Measurements from ENCODE around the gene MSANTD3. TPM values are rescaled to one million over a fixed set of nuclear protein-coding genes. Genes with fewer than 3 reads are reported as not detected.
A peak's percentile ranks its signal among the peaks of the same experiment; 100 is the strongest.

MSANTD3 gene
- total and polyA plus RNA-seq, 9 of the 15 experiments (the other 6 are each of a cell fraction or from before 2014, with no cell fraction given), result 9.4 to 28.7 (median 22.3) TPM

DNA sequence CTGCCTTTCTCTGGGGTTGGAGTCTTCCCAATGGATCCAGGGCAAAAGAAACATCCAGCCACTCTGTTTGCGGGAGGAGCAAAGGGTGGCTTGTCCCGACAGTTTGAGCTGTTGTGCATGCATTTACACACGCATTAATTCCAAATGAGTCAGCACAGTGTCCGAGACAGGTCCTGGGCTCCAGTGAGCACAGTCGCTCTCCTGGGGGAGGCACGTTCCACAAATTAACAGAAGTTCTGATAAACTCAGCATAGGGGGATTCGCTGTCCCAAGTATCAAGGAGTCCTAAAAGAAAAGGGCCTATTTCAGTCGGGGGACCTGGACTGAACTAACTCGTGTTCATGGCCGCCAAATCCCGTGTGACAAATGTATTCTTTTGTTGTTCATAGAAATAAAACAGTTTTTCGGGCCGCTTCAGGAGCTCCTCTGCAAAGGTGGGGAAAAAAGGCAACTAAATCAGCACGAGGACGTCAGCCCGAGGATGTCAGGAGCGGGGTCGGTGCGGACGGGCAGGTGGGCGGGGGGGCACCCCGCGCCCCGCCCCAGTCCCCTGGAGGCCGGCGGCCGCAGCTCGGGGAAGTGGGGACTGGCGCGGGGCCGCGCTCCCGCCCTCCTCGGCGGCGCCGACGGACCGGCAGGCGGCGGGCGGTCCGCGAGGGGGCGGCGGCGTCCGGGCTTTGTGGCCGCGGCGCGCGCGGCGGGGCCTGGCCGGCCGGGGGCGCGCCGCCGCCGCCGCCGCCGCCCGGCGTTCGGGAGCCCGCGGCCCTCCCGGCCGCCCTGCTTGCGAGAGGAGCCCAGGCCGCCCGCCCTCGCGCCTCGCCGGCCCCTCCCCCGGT lies at the start of gene MSANTD3 (continued):
- TF ChIP-seq C11orf30 (IDR thresholded peaks at IDR 0.05; ENCODE audit: low read depth) (peak; percentile 91), ZNF384 (IDR thresholded peaks at IDR 0.05; ENCODE audit: low read depth, low read length) (0 out of 2 replicates have a peak, but pooled peaks have one; percentile 3), ZBED1 (IDR thresholded peaks at IDR 0.05) (no peak), MAZ (CRISPR knock-in tag; conservative IDR thresholded peaks at IDR 0.05 in 1 of 2, IDR thresholded peaks at IDR 0.05 in 1 of 2) (peak in 1 of 2 experiments; percentile 54; a peak in 1 of 4 replicates), ZNF76 (CRISPR knock-in tag; IDR thresholded peaks at IDR 0.05; ENCODE audit: borderline replicate concordance) (0 out of 2 replicates have a peak, but pooled peaks have one; percentile 53), SNRNP70 (optimal IDR thresholded peaks at IDR 0.05; ENCODE audit: low read depth, low read length) (no peak), ZNF143 (CRISPR knock-in tag; IDR thresholded peaks at IDR 0.05) (no peak), HNRNPLL (IDR thresholded peaks at IDR 0.05; ENCODE audit: low read depth, low read length, poor library complexity, severe bottlenecking) (no peak), NFRKB (IDR thresholded peaks at IDR 0.05; ENCODE audit: low read depth) (peak; percentile 72), NCOA2 (IDR thresholded peaks at IDR 0.05; ENCODE audit: partially characterized antibody in 2 of 2) (no peak)
- TF ChIP-seq, protein P1, sequence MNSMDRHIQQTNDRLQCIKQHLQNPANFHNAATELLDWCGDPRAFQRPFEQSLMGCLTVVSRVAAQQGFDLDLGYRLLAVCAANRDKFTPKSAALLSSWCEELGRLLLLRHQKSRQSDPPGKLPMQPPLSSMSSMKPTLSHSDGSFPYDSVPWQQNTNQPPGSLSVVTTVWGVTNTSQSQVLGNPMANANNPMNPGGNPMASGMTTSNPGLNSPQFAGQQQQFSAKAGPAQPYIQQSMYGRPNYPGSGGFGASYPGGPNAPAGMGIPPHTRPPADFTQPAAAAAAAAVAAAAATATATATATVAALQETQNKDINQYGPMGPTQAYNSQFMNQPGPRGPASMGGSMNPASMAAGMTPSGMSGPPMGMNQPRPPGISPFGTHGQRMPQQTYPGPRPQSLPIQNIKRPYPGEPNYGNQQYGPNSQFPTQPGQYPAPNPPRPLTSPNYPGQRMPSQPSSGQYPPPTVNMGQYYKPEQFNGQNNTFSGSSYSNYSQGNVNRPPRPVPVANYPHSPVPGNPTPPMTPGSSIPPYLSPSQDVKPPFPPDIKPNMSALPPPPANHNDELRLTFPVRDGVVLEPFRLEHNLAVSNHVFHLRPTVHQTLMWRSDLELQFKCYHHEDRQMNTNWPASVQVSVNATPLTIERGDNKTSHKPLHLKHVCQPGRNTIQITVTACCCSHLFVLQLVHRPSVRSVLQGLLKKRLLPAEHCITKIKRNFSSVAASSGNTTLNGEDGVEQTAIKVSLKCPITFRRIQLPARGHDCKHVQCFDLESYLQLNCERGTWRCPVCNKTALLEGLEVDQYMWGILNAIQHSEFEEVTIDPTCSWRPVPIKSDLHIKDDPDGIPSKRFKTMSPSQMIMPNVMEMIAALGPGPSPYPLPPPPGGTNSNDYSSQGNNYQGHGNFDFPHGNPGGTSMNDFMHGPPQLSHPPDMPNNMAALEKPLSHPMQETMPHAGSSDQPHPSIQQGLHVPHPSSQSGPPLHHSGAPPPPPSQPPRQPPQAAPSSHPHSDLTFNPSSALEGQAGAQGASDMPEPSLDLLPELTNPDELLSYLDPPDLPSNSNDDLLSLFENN (IDR thresholded peaks at IDR 0.05; ENCODE audit: low read depth in 2 of 2, low read length in 2 of 2), result 0 out of 4 replicates have a peak, but pooled peaks of 1 of the 2 experiments have one; percentile 8
- TF ChIP-seq, protein P2, sequence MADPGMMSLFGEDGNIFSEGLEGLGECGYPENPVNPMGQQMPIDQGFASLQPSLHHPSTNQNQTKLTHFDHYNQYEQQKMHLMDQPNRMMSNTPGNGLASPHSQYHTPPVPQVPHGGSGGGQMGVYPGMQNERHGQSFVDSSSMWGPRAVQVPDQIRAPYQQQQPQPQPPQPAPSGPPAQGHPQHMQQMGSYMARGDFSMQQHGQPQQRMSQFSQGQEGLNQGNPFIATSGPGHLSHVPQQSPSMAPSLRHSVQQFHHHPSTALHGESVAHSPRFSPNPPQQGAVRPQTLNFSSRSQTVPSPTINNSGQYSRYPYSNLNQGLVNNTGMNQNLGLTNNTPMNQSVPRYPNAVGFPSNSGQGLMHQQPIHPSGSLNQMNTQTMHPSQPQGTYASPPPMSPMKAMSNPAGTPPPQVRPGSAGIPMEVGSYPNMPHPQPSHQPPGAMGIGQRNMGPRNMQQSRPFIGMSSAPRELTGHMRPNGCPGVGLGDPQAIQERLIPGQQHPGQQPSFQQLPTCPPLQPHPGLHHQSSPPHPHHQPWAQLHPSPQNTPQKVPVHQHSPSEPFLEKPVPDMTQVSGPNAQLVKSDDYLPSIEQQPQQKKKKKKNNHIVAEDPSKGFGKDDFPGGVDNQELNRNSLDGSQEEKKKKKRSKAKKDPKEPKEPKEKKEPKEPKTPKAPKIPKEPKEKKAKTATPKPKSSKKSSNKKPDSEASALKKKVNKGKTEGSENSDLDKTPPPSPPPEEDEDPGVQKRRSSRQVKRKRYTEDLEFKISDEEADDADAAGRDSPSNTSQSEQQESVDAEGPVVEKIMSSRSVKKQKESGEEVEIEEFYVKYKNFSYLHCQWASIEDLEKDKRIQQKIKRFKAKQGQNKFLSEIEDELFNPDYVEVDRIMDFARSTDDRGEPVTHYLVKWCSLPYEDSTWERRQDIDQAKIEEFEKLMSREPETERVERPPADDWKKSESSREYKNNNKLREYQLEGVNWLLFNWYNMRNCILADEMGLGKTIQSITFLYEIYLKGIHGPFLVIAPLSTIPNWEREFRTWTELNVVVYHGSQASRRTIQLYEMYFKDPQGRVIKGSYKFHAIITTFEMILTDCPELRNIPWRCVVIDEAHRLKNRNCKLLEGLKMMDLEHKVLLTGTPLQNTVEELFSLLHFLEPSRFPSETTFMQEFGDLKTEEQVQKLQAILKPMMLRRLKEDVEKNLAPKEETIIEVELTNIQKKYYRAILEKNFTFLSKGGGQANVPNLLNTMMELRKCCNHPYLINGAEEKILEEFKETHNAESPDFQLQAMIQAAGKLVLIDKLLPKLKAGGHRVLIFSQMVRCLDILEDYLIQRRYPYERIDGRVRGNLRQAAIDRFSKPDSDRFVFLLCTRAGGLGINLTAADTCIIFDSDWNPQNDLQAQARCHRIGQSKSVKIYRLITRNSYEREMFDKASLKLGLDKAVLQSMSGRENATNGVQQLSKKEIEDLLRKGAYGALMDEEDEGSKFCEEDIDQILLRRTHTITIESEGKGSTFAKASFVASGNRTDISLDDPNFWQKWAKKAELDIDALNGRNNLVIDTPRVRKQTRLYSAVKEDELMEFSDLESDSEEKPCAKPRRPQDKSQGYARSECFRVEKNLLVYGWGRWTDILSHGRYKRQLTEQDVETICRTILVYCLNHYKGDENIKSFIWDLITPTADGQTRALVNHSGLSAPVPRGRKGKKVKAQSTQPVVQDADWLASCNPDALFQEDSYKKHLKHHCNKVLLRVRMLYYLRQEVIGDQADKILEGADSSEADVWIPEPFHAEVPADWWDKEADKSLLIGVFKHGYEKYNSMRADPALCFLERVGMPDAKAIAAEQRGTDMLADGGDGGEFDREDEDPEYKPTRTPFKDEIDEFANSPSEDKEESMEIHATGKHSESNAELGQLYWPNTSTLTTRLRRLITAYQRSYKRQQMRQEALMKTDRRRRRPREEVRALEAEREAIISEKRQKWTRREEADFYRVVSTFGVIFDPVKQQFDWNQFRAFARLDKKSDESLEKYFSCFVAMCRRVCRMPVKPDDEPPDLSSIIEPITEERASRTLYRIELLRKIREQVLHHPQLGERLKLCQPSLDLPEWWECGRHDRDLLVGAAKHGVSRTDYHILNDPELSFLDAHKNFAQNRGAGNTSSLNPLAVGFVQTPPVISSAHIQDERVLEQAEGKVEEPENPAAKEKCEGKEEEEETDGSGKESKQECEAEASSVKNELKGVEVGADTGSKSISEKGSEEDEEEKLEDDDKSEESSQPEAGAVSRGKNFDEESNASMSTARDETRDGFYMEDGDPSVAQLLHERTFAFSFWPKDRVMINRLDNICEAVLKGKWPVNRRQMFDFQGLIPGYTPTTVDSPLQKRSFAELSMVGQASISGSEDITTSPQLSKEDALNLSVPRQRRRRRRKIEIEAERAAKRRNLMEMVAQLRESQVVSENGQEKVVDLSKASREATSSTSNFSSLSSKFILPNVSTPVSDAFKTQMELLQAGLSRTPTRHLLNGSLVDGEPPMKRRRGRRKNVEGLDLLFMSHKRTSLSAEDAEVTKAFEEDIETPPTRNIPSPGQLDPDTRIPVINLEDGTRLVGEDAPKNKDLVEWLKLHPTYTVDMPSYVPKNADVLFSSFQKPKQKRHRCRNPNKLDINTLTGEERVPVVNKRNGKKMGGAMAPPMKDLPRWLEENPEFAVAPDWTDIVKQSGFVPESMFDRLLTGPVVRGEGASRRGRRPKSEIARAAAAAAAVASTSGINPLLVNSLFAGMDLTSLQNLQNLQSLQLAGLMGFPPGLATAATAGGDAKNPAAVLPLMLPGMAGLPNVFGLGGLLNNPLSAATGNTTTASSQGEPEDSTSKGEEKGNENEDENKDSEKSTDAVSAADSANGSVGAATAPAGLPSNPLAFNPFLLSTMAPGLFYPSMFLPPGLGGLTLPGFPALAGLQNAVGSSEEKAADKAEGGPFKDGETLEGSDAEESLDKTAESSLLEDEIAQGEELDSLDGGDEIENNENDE (IDR thresholded peaks at IDR 0.05; ENCODE audit: low read depth, low read length), result no peak

Data from K562 (cell line).